NCI-H226 (cell line): ENCODE measurements around the gene THSD4.

Experiments used
- DNase-seq: peaks from one replicate; pipeline ENCODE4 v3.0.0-alpha.2; 2015

The THSD4 gene

DNA sequence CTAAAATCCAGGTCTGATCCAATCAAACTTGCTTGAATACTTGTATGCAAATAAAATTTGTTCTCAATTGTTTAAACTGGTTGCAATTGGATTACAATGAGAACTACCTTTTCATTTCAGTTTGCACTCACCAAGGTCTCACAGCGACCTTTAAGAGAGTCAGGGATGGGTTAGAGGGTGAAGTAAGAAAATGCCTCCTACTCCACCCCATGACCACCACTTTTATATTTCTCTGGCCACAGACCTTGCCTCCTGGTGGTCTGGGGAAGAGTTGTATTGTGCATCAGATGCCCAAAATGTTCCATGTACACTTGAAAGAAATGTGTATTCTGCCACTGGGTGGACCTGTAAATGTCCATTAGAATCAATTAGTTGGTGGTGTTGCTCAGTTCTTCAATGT lies 16.4 kb upstream of the THSD4 start:
- DNase-seq = no peak

DNA sequence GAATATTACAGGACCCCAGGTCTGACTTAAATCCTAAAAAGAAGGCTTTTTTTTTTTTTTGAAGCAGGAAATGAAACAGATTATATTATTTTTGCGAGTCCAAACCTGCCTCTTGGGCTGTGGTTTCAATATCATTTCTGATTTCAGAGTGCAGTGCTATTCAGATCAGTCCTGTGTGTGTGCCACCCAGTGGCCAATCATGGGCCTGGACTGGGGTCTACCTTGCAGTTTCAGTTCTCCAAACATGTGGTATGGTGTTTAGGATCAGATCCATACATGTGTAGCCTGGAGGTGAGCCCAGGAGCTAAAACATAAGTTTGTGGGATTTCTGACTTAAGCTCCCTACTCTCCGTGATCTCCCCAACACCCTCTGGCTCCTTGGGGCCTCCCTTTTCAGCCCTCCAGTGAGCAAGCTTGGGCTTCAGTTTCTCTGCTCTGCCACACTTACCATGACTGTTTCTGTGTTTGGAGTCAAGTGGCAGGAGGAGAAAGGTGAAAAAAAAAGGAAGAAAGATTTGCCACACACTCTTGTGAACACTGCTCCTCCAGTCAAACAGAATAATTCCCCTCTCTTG lies 12.1 kb upstream of the THSD4 start:
- peak; percentile 60 for DNase-seq

DNA sequence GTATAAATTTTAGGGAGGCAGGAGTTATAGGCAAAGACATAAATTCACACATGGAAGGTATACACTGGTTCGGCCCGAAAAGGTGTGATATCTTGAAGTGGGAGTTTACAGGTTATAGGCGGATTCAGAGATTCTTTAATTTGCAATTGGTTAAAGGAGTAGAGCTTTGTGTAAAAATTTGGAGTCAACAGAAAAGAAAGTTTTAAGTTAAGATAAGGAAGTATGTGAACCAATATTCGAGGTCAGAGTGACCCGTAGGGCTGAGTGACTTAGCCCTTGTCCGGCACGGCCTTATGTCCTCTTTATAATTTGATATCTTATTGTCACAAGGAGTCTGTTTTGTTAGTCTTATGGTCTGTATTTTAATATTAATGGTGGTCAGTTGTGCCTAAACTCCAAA lies 10.6 kb upstream of the THSD4 start:
- no peak for DNase-seq

DNA sequence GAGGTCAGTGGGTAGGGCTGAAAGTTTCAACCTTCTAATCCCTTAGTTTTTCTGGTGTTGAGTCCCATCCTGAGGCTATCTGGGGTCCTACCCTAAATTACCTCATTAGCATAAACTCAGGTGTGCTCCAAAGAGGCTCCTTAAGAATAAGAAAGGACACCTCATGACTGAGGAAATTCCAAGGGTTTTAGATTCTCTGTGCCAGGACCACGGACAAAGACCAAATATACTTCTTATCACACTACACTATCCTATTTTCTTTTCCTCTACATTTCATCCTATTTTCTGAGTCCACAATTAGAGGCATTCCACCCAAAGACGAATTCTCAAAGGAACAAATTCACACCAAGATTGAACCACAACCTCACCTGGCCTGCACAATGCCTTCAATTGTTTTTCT lies 9.8 kb upstream of the THSD4 start:
- no peak for DNase-seq

DNA sequence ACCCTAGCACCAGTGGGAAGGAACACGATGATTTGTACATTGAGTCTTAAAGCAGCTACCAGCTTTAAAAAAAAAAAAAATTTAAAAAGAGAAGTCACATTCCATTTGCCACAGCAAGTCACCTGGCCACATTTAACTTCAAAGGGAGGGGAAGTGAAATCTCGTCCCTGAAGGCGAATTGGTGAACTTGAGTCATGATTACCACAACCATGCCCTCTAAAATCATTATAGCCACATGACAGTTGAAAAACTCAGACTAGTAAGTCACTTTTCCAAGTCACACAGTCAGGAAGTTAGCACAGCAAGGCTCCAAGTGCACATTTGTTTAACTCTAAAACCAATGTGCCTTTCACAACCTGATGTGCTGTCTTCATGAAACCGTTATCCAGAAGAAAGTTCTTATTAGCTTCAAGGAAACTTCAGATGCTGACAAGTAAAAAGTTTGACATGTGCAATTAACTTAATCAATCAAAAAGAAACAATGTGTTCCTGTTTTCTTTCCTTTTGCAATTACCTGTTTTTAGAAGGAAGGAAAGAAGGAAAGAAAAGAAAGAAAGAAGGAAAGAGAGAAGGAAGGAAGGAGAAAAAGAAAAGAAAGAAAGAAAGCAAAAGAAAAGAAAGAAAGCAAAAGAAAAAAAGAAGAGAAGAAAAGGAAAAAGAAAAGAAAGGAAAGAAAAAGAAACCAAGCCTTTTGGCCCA lies 8.3 kb upstream of the THSD4 start:
- DNase-seq = no peak

DNA sequence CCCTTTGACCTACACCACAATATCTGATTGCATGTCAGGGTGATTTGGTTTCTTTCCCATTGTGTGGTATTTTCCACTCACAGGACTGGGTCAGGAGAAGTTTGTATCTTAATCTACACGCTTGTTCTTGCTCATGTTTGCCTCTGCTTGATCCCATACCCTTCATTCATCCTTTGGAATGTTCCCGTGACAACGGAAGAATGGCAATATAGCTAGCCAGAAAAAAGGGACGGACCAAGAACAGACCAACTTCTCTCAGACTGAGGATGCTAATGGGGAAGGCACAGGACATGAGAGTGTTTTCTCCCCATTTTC lies 7.8 kb upstream of the THSD4 start:
- no peak for DNase-seq

DNA sequence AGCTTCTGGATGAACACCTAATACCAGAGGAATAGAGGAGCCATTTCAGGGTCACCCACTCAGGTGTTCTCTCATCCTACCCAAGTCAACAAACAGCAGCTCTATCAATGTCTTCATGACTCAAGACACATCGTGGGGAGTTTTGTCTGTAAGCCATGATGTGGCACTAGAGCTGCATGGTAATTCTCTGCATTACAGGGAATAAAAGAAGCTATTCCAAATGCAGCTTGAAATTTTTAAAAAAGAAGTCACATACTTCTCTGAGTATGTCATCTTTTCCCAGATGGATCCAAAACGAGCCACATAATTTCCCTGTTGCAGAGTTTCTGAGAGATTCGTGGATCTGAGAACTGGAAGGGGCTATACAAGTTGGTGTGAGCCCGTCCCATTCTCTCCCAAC lies 6.1 kb upstream of the THSD4 start:
- DNase-seq = peak; percentile 52

DNA sequence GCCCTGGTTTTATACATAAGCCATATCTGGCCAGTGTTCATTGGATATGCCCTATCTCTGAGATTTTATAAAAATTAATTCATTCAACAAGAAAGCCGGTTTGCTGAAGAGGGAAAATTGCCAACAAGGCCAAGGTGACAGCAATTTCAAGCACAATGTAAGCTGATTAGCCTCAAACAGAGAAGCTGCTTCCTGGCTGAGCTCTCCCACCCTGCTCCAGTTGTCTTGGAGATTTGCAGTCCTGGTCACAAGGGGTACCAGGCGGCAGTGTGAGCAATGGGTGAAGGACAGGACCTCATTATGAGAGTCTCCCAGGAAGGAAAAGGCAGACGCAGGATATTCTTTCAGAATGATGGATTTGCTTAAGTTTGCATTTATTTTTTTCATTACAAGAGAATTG lies 5.4 kb upstream of the THSD4 start:
- no peak for DNase-seq

DNA sequence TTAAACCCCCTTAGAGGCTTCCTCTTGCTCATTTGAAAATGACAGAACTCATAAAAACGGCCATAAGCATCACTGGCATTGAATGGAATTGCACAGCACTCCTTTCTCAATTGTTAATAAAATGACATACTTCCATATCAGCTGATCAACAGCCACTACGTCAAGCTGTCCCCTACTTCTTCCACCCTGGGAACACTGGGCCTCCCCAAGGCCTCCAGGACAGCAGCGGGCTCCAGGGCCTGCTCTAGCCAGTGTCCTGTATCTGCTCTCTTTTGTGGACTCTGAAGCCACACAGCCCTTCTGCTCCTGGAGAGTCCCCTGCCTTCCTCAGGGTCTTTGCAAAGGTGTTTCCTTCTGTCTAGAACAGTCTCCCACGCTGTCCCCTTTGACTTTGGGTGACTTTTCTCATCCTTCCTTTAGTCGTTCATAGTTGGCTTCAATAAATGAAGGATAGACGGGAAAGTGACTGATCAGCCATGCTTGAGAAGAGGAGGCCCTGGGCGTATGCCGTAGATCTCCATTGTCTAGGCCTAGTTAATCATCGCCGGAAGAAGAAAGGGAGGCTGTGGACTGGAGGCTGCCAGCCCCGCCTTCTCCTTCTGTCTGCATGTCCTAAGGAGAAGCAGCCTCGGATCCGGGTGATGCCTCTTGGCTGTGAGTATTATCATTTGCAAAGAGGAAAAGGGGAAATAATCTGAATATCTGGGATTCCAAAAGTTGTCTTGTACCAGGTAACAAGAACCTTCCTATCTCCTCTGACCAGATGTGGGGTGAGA lies 4.7 kb upstream of the THSD4 start:
- peak; percentile 46 for DNase-seq

DNA sequence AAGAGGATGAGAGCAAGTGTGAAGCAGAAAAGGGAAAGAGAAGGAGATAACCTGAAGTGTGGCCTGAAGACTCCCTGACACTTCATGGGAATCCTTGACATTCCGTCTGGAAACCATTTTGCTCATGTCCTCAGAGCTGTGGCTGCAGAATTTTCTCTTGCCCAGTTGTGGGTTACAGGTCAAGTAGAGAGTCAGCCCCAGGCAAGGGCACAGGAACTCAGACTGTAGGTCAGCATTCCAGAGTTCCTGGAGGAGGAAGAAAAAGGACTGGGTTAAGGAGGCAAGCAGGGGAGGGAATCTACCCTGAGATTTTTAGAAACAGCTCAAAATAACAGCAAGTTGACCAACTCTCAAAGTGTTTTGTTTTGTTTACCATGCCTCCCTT lies 4.1 kb upstream of the THSD4 start:
- DNase-seq = peak; percentile 66

DNA sequence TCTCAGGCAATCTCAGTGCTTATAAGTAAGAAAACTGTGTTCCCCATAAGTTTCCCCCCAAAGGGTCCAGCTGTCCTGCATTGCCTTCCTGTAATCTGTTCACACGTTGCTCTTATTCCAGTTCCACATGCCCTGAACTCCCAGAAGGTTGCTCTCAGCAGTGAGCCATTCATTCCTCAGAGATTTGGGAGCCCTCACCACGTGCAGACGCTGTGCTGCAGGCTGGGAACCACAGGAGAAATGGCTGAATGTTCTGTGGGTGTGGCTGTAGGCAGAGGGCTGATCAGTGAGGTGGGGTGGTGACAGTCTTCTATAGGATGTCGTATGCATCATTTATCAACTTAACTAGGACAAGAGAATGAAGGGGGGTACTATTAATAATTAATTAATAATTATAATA lies 3.3 kb upstream of the THSD4 start:
- DNase-seq = peak; percentile 32

DNA sequence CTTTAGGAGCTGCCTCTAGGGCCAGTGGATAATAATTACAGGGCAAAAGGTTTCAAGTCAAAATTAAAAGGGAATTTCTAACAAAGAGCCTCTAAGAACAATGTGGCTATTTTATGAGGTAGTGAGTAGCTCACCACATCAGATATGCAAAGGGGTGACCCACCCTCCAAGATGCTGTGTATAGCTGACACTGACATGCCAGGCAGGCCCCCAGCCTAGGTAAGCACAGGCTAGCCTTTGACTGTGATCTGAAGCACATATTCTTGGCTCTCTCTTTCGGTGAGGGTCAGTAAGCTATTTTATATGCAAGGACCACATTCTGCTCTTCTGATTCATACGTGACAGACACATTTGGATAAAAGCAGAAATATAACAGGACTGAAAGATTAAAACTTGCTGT lies 2.8 kb upstream of the THSD4 start:
- DNase-seq = peak; percentile 39

DNA sequence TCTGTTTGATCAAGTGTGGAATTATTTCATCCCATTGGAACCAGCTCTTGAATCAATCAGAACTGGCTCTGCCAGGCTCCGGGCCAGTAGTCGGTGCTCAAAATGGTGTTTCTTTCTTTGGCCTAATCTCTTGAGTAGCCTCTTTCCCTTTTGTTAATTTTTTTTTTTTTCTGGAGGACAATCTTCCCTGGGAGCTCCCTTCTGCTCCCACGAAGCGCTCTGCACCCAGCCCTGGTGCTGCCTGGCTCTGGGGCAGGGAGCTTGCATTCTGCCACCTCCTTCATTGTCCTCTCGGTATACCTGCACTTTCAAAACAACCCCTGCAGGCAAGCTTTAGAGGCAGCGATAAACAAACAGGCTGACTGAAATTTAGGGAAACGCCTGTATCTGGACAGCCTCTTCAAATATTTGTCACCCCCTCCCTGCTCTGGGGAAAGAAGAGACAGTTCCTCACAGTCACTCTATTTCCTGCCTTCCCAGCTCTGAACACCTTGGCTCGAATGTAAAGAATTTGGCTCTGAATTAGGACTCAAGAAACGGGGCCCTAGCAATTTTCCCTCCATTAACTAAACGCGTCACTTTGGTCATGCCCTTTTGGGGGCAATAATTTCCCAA lies 1.1 kb upstream of the THSD4 start:
- DNase-seq = no peak

DNA sequence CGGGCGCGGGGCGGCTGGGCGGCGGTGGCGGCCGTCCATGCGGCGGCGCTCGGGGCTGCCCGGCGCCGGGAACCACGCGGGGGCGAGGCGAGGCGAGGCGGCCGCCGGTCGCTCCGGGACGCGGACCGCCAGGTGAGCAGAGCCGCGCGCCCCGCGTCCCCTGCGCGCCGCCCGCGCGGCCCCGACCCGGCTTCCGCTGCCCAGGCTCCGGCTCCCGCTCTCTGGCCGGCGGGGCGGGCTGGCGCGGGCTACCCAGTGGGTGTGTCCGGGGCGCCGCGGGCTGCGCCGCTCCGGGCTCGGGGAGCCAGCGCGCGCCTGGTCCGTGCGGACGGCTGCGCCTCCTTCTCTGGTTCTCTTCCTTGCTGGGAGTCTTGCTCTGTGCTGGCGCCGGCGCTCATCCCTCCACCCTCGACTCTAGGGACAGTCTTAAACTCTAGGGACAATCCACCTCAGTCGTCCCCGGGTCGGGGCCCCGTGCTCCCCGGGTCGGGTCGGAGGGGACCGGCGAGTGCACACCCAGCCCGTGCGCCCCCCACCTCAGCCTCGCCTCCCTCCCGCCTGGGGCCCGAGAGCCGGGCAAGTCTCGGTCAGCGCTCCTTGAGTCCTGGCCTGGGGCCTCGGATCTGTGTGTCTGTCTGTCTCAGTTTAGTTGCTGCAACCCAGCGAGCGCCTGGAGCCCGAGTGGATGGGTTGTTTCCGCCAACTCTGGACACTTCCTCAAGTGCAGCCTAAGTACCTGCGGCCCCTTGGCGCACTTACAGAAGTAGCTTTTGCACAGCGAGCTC lies 488 bp downstream of the THSD4 start:
- DNase-seq = peak; percentile 46

DNA sequence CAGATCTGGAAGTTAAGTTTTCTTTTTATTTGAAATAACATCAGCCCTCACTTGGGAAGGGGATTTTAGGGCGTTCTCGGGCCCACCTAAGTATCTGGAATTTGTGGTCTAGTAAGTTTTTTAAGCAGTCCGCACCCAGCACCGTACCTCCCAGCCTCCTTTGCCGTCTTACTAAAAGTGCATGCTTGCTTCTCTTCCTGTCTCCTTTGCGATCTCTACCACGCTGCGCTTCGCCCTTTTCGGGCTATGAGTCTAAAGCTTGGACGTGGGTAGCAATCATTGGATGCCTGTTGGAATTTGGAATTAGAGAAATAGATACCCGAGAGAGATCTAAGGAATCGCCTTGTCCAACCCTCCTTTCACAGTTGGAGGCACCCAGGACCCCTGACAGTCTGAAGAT lies 1.1 kb downstream of the THSD4 start:
- no peak for DNase-seq

DNA sequence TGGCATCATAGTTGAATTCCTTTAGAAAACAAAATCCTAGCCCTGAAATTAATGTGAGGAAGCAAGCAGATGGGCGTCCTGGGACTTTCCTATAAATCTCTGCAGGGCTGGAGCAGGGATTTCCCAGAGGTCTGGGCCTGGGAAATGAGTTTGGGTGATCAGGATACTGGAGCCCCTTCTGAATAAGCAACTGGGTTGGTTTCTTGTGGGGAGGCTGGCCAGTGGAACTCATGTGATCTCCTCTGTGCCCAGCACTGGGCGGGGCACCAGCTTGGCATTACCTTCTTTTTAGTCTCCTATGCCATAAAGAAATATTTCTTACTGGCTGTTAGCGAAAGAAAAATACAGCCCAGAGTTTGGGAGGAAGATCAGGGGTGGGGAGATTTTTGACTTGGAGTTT lies 1.7 kb downstream of the THSD4 start:
- DNase-seq = peak; percentile 49

DNA sequence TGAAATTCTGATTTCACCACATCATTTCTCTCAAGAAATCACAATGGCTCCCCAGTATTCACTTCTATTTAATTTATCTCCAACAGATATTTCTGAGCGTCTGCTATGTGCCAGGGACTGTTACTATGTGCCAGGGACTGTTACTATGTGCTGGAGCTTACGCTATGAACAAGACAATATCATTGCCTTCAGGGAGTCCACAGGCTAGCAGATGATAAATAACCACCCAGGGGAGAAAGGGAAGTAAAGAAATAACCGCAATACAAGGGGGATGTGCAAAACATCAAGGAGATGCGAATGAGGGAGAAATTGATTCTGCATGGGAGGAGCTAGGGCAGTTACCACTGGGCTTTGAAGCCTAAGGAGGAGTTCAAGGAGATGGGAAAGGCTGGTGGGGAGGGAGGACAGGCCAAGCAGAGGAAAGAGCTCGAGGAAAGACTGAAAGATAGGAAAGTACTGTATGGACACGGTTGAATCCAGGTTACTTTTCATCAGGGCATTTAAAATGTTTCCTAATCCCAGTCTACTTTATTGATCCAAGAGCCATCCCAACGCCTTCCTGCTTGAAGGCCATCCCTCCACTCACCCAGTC lies 2.5 kb downstream of the THSD4 start:
- DNase-seq = no peak

DNA sequence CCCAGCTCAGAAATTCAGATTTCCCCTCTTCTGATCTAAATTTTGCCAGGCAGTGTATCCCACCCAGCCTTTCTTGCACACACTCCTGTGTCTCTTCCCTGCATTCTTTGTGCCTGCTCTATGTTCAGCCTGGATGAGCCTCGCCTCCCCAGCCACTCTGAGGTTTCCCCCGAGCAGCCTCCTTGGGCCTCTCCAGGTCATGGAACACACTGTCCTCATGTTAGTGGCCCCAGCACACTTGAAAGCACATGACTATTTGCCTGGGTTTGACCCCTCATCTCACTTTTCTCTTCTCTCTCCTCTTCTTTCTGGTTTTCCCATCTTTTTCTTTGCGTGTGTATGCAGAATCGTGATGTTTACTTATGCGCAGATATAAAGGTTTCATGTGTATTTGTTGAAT lies 3.1 kb downstream of the THSD4 start:
- no peak for DNase-seq

DNA sequence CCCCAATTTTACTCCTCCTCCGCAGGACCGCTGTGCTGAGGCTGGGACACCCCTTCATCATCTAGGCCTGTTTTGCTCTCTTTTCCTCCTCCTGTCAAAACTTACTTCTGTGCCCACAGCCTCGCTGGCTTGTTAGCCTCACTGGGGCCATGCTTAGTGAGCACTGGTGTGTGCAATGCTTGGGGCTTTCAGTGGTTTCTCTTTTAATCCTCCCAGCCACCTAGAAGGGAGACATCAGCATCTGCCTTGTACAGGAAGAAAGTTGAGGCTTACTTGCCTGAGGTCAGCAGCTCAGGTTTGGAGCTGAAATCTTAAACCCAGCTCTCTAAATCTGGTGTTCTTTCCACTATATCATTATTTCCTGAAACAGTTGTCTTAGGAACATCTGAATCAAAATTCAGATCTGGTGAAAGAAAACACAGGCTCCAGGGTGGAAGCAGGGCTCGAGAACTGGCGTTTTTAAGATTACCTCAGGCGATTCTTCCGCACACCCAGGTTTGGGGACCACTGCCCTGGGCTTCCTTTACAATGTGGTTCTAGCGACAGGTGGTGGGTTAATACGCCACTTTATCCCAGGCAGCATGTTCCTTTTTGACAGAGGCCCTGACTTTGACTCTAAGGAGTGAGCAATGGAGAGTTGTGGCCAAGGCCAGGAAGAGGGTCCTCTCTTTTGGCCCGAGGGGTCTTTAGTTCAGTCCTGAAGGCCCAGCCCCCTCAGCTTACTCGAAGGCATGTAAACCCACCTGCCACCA lies 3.8 kb downstream of the THSD4 start:
- DNase-seq = no peak

DNA sequence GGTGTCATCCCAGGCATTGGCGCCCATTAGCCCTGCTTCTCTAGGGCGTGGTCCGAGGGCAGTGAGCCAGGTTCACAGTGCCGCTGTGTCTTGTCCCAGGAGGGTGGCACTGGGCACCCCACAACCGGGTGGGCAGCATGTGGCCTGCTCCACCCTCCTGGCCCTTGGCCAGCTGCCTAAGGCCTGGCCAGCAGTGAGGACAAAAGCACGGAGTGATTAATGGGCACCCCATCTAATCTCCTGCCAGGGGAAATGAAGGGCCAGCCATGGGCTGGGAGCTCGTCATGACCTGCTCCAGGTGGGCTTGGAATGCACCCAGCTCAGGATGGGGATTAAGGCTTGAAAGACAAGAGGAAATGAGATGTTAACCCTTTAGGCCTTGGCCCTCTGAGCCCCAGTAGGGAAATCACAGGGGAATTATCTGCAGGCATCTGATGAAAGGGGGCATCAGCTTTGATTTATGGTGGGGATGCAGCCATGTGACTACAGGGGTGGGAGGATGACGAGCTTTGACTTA lies 5.2 kb downstream of the THSD4 start:
- DNase-seq = no peak

DNA sequence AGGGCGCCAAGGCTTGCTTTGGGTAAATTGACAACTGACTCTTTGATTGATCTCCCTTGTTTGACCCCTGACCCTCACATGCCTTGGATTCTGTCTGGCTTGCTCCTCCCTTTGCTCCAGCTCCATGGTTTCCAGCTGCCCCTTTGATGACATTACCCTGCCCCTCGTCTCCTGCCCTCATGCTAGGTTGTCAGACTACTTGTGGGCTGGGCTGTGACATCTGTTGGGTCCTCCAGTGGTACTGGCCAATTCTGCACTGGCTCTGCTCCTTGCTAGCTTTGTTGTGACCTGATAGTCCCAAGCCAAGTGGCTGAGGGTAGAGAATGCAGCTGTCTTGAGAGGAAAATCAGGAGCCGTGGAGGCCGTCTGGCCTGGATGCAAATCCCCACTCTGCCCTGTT lies 6.2 kb downstream of the THSD4 start:
- DNase-seq = no peak
